ENCODE results near the gene TYRO3. TPM values are rescaled to one million over a fixed set of nuclear protein-coding genes. Genes with fewer than 3 reads are reported as not detected.

TYRO3 gene
- total and polyA plus RNA-seq, 2 of the 13 experiments (the other 11 are each of a cell fraction or from before 2014, with no cell fraction given) = 24.0 to 43.6 TPM

- FAIRE-seq = peak; percentile 58
- Histone ChIP-seq H3K27ac (ENCODE audit: extremely low read length, insufficient read depth, low read length) (peak overlapping the region; percentile 22), H3K27me3 (ENCODE audit: control insufficient read depth in 1 of 2, insufficient read depth in 2 of 2, low read length in 2 of 2) (no peaks in the 10 kb centered on the region; a peak in 1 of 5 replicates), H3K4me1 (ENCODE audit: insufficient read depth, low read length) (peaks cover 83% of the 10 kb centered on the region), H3K36me3 (replicated peaks in 1 of 2; ENCODE audit: control insufficient read depth in 1 of 2, insufficient read depth in 2 of 2, low read length in 2 of 2) (0 out of 5 replicates have a peak, but pooled peaks cover 0 to 4% of the 10 kb centered on the region in 2 experiments), H3K79me2 (ENCODE audit: insufficient read depth, low read length) (no peaks in the 10 kb centered on the region), H3K9me3 (ENCODE audit: low read length) (no peaks in the 10 kb centered on the region), H2AFZ (ENCODE audit: low read length) (no peak overlapping the region), H4K20me1 (ENCODE audit: insufficient read depth, low read length) (no peaks in the 10 kb centered on the region), H3K9ac (ENCODE audit: insufficient read depth, low read depth, low read length) (0 out of 2 replicates have a peak overlapping the region, but pooled peaks have one; percentile 25), H3K4me3 (replicated peaks in 1 of 3; ENCODE audit: insufficient read depth in 1 of 3, low read depth in 2 of 3, low read length in 3 of 3) (no peak overlapping the region), H3K4me2 (ENCODE audit: low read depth, low read length) (no peak overlapping the region)
- intact Hi-C loops (cut with micrococcal nuclease; ENCODE audit: unreplicated experiment) (loop anchor here (5.0 kb wide), 1 partner anchor 251 kb away; no protein-coding TSS in a partner anchor), in situ Hi-C loops (cut with HindIII; ENCODE audit: extremely low pct_ligation_motif_present, low pct_unique_long_range_greater_than_20kb) (no loop called here)
- ATAC-seq = peak; percentile 46
- TSS peak; percentile 14 for BruUV-seq (replicated peaks)
- POLR2A ChIA-PET = interaction anchor here (0.6 to 2.1 kb wide), 10 partner anchors 9 to 99 kb away, joined by 3 to 11 read pairs (median 5); partner anchors contain the start of gene MGA
- DNase-seq (ENCODE audit: low spot score) = no peak
- WGBS (ENCODE audit: low lambda C conversion rate) = 56% methylated on average over 2 of the region's 3 CpGs
- CTCF ChIA-PET (ENCODE audit: low intra/inter-chr PET ratio, low total read pairs) = interaction anchor here (1.8 to 1.9 kb wide), 2 partner anchors 19 to 42 kb away, joined by 3 to 10 read pairs; no protein-coding TSS in a partner anchor
- no peak for TF ChIP-seq FOSL1 (CRISPR knock-in tag; IDR thresholded peaks at IDR 0.05; ENCODE audit: borderline replicate concordance)
- TF ChIP-seq ATF7-NPFF (CRISPR knock-in tag; IDR thresholded peaks at IDR 0.05; ENCODE audit: low read depth) = no peak
- no peak for TF ChIP-seq TBP (CRISPR knock-in tag; IDR thresholded peaks at IDR 0.05)
- no peak for TF ChIP-seq MEIS1 (CRISPR knock-in tag; IDR thresholded peaks at IDR 0.05; ENCODE audit: borderline replicate concordance)
- TF ChIP-seq MEIS2 (CRISPR knock-in tag; IDR thresholded peaks at IDR 0.05) = no peak
- TF ChIP-seq ZNF724P (CRISPR knock-in tag; IDR thresholded peaks at IDR 0.05; ENCODE audit: borderline replicate concordance) = no peak
- TF ChIP-seq ZNF800 (CRISPR knock-in tag; IDR thresholded peaks at IDR 0.05) = no peak
- TF ChIP-seq, protein P1, sequence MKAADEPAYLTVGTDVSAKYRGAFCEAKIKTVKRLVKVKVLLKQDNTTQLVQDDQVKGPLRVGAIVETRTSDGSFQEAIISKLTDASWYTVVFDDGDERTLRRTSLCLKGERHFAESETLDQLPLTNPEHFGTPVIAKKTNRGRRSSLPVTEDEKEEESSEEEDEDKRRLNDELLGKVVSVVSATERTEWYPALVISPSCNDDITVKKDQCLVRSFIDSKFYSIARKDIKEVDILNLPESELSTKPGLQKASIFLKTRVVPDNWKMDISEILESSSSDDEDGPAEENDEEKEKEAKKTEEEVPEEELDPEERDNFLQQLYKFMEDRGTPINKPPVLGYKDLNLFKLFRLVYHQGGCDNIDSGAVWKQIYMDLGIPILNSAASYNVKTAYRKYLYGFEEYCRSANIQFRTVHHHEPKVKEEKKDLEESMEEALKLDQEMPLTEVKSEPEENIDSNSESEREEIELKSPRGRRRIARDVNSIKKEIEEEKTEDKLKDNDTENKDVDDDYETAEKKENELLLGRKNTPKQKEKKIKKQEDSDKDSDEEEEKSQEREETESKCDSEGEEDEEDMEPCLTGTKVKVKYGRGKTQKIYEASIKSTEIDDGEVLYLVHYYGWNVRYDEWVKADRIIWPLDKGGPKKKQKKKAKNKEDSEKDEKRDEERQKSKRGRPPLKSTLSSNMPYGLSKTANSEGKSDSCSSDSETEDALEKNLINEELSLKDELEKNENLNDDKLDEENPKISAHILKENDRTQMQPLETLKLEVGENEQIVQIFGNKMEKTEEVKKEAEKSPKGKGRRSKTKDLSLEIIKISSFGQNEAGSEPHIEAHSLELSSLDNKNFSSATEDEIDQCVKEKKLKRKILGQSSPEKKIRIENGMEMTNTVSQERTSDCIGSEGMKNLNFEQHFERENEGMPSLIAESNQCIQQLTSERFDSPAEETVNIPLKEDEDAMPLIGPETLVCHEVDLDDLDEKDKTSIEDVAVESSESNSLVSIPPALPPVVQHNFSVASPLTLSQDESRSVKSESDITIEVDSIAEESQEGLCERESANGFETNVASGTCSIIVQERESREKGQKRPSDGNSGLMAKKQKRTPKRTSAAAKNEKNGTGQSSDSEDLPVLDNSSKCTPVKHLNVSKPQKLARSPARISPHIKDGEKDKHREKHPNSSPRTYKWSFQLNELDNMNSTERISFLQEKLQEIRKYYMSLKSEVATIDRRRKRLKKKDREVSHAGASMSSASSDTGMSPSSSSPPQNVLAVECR (CRISPR knock-in tag; IDR thresholded peaks at IDR 0.05; ENCODE audit: borderline replicate concordance) = no peak
- no peak for TF ChIP-seq ETV6 (CRISPR knock-in tag; conservative IDR thresholded peaks at IDR 0.05)
- TF ChIP-seq, protein P2, sequence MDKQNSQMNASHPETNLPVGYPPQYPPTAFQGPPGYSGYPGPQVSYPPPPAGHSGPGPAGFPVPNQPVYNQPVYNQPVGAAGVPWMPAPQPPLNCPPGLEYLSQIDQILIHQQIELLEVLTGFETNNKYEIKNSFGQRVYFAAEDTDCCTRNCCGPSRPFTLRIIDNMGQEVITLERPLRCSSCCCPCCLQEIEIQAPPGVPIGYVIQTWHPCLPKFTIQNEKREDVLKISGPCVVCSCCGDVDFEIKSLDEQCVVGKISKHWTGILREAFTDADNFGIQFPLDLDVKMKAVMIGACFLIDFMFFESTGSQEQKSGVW (CRISPR knock-in tag; IDR thresholded peaks at IDR 0.05; ENCODE audit: borderline replicate concordance) = no peak
- no peak for TF ChIP-seq MYNN (CRISPR knock-in tag; IDR thresholded peaks at IDR 0.05; ENCODE audit: low read depth)
- TF ChIP-seq PAWR (CRISPR knock-in tag; IDR thresholded peaks at IDR 0.05; ENCODE audit: borderline replicate concordance) = no peak
- no peak for TF ChIP-seq ZUFSP (CRISPR knock-in tag; IDR thresholded peaks at IDR 0.05; ENCODE audit: borderline replicate concordance)
- TF ChIP-seq ZNF205 (CRISPR knock-in tag; IDR thresholded peaks at IDR 0.05) = no peak
- no peak for TF ChIP-seq ISX (CRISPR knock-in tag; conservative IDR thresholded peaks at IDR 0.05)
Measured at GRCh38 chr15:41561777-41562145, 2.7 kb downstream of the TYRO3 start.

Data from HepG2 (cell line).